ENCODE measurements around the gene GABRG1. TPM values are rescaled to one million over a fixed set of nuclear protein-coding genes. Genes with fewer than 3 reads are reported as not detected.

GABRG1 gene
- total RNA-seq = not detected

GRCh38 chr4:46123913-46124755 lies at the start of gene GABRG1:
Gene GABRG1, minus strand, starts transcription at chr4:46124054. Its CDS starts 141 bp downstream, at chr4:46123913.
- H3K36me3 ChIP-seq = no peaks in the 10 kb centered on the region
- intact Hi-C loops (cut with DNase I; ENCODE audit: low total_unique reads) = no loop called here
- TF ChIP-seq CTCF (IDR thresholded peaks at IDR 0.05 in 4 of 5, conservative IDR thresholded peaks at IDR 0.05 in 1 of 5) (no peak), POLR2A (IDR thresholded peaks at IDR 0.05) (no peak)
- in situ Hi-C loops (cut with MboI; ENCODE audit: low sequenced_read_pairs in 4 of 4) = no loop called here
- no peak within 1 kb of the TSS for H3K27ac ChIP-seq
- ATAC-seq (no peak), DNase-seq (no peak)
- no peak within 1 kb of the TSS for H3K4me3 ChIP-seq
- H3K27me3 ChIP-seq = peaks cover 0 to 3% (median 0%) of the 10 kb centered on the region in 3 donors
- H3K4me1 ChIP-seq = no peaks in the 10 kb centered on the region
- no peaks in the 10 kb centered on the region for H3K9me3 ChIP-seq

DNA sequence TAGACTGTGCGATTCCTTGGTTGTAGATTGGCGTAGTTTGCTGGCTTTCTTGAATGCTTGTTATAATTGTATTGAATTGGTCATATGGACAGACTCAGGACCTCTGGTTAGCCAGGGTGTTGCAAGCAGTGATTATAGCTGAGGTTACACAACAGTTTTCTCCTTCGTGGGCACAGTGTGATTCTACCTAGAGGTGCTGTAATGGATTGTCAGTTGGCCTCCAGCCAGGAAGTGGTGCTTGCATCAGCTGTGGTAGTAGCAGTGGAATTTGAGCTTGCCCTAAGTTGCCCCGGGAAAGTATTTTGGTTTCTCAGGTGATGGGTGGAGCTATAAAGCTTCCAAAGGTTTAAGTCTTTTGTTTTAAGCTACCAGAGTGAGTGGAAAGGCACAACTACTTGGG lies 23.1 kb upstream of the GABRG1 start:
- Histone ChIP-seq H3K4me3 (no peak overlapping the region), H3K9me3 (no peaks in the 10 kb centered on the region), H3K4me1 (no peaks in the 10 kb centered on the region), H3K27ac (no peak overlapping the region), H3K27me3 (no peaks in the 10 kb centered on the region), H3K36me3 (no peaks in the 10 kb centered on the region)
- intact Hi-C loops (cut with DNase I; ENCODE audit: low total_unique reads) (no loop called here), in situ Hi-C loops (cut with MboI; ENCODE audit: low sequenced_read_pairs in 4 of 4) (no loop called here)
- DNase-seq (no peak), ATAC-seq (no peak)
- TF ChIP-seq POLR2A (IDR thresholded peaks at IDR 0.05) (no peak), CTCF (IDR thresholded peaks at IDR 0.05 in 4 of 5, conservative IDR thresholded peaks at IDR 0.05 in 1 of 5) (no peak)

DNA sequence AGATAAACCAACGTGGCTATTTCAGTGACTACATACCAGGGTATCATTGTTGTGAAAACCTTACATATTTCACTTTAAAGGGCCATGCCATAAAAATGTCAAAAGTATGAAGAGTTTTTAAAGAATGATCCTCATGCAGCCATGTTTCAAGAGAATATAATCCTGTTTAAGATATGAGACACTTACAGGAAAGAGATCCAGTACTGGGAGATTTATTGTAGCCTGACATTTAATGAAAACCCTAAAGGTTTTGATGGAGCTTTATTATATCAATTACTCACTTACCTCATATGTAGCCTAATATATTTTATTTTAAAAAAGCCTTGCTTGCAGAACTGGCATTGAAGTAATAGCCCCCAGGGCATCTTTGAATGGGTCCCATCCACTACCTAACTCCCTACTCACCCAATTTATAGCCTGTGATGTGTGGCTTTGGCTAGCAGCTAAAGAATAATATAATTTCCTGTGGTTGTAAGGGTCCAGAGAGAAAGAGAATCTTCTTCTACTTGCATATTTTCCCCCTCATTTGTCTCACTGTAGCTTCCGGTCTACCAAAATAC lies 7.7 kb upstream of the GABRG1 start:
- in situ Hi-C loops (cut with MboI; ENCODE audit: low sequenced_read_pairs in 4 of 4) = no loop called here

DNA sequence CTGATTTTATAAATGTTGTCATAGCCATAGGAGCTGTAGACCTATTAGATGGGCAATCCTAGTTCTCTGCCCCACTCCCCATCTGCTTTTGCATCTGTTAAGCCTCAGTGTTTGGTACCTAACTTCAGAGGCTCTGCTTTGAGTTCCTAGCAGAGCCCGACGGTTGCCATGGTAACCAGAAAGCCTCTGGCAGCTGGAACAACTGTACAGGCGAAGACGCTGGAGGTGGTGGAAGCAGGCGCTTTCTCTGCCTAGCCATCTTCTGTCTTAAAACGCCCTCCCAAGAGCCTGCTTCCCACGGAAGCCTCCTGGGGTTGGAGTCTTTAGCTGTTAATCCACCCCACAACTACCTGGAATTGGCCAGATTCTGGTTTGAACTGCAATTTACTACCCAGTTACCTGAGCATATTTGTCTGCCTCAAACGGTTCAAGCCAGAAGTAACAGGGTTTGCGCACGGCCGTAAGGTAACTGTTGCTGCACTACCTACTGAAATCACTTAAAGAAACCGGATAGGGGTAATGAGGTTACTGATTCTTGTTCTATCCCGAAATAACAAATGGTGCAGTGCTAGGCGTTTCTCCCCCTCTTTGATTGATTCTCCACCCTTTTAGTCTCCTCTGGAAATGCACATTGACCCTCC lies 1.0 kb upstream of the GABRG1 start:
- TF ChIP-seq CTCF (IDR thresholded peaks at IDR 0.05 in 4 of 5, conservative IDR thresholded peaks at IDR 0.05 in 1 of 5) = no peak
- TF ChIP-seq POLR2A (IDR thresholded peaks at IDR 0.05) = no peak
- in situ Hi-C loops (cut with MboI; ENCODE audit: low sequenced_read_pairs in 4 of 4) (no loop called here), intact Hi-C loops (cut with DNase I; ENCODE audit: low total_unique reads) (no loop called here)
- Histone ChIP-seq H3K4me1 (no peaks in the 10 kb centered on the region), H3K4me3 (no peak overlapping the region), H3K9me3 (no peaks in the 10 kb centered on the region), H3K27ac (no peak overlapping the region), H3K27me3 (peaks cover 0 to 3% (median 0%) of the 10 kb centered on the region in 3 donors), H3K36me3 (no peaks in the 10 kb centered on the region)
- ATAC-seq (no peak), DNase-seq (no peak)

More for the DNA sequence above, 7.7 kb upstream of the GABRG1 start:
- Histone ChIP-seq H3K4me3 (no peak overlapping the region), H3K27ac (no peak overlapping the region), H3K4me1 (no peaks in the 10 kb centered on the region), H3K27me3 (no peaks in the 10 kb centered on the region), H3K36me3 (no peaks in the 10 kb centered on the region), H3K9me3 (no peaks in the 10 kb centered on the region)
- intact Hi-C loops (cut with DNase I; ENCODE audit: low total_unique reads) = no loop called here
- TF ChIP-seq CTCF (IDR thresholded peaks at IDR 0.05 in 4 of 5, conservative IDR thresholded peaks at IDR 0.05 in 1 of 5) (no peak), POLR2A (IDR thresholded peaks at IDR 0.05) (no peak)
- ATAC-seq (no peak), DNase-seq (no peak)
